Glutamatergic neuron (in vitro differentiated cells): ENCODE results near the gene CFAP100. TPM values are rescaled to one million over a fixed set of nuclear protein-coding genes. Genes with fewer than 3 reads are reported as not detected.
A peak's percentile ranks its signal among the peaks of the same experiment; 100 is the strongest.

Experiments
- DNase-seq: peaks from one replicate; pipeline ENCODE4 v3.0.0; 2022
- H3K27ac Mint-ChIP-seq: one replicate; pipeline ENCODE4 v1.8.0; 2020; ENCODE audit warnings: mild to moderate bottlenecking, mixed read lengths, inconsistent platforms; ENCODE audit not compliant: unreplicated experiment
- H3K27me3 Mint-ChIP-seq: one replicate; pipeline ENCODE4 v1.8.0; 2020; ENCODE audit warnings: mild to moderate bottlenecking, moderate library complexity, mixed read lengths, inconsistent platforms; ENCODE audit not compliant: unreplicated experiment
- H3K36me3 Mint-ChIP-seq: one replicate; pipeline ENCODE4 v1.8.0; 2020; ENCODE audit warnings: mild to moderate bottlenecking, mixed read lengths, inconsistent platforms; ENCODE audit not compliant: unreplicated experiment
- H3K4me1 Mint-ChIP-seq: one replicate; pipeline ENCODE4 v1.8.0; 2020; ENCODE audit warnings: mild to moderate bottlenecking, low read depth, mixed read lengths, inconsistent platforms; ENCODE audit not compliant: unreplicated experiment
- H3K4me3 Mint-ChIP-seq: one replicate; pipeline ENCODE4 v1.8.0; 2020; ENCODE audit warnings: mild to moderate bottlenecking, mixed read lengths, inconsistent platforms; ENCODE audit not compliant: unreplicated experiment
- H3K9me3 Mint-ChIP-seq: one replicate; pipeline ENCODE4 v1.8.0; 2020; ENCODE audit warnings: mild to moderate bottlenecking, moderate library complexity, mixed read lengths, inconsistent platforms; ENCODE audit not compliant: unreplicated experiment
- total RNA-seq: library from RNA; stranded (reverse); fragmentation: NEBNext Ultra II Directional; extraction: Animal tissue kit (Norgen Biotek cat#: 25700); gene quantifications from one replicate; pipeline ENCODE4 v1.2.1, GENCODE V29; 2021; ENCODE audit not compliant: unreplicated experiment
- TF ChIP-seq, protein P1 (sequence below): fragments of 200-600 bp; sonication (generic); IDR thresholded peaks from one replicate; pipeline ENCODE4 v1.5.0; 2021; ENCODE audit not compliant: partially characterized antibody, unreplicated experiment

Gene CFAP100
- total RNA-seq, 1 donor from 2014 or later, result not detected

DNA sequence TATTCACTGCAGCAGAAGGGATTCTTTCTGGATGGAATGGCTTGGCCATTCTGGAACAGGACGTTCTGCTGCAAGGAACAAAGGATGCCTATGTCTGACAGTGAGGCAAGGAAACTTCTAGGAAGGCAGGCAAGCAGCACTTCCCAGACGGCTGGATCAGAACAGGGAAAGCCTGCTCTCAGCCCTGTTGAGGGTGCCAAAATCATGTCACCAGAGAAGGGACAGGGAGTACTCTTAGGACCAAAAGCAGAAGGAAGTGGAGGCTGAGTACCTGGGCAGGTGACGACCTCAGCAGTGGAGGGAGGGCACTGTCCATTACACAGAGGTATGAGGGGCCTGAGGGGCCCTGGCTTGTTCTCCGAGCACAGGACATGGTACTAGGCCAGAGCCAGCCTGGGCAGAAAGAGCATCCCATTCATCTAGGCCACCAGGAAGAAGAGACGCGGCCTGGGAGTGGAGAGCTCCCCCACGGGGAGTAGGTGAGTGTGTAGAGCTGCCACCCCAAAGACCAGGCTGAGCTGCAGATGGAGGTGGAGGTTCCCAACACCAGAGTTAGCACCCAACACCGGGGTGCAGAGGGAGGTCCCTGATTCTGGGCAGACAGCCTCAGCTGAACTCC, 47.1 kb upstream of the CFAP100 start:
- TF ChIP-seq, protein P1, sequence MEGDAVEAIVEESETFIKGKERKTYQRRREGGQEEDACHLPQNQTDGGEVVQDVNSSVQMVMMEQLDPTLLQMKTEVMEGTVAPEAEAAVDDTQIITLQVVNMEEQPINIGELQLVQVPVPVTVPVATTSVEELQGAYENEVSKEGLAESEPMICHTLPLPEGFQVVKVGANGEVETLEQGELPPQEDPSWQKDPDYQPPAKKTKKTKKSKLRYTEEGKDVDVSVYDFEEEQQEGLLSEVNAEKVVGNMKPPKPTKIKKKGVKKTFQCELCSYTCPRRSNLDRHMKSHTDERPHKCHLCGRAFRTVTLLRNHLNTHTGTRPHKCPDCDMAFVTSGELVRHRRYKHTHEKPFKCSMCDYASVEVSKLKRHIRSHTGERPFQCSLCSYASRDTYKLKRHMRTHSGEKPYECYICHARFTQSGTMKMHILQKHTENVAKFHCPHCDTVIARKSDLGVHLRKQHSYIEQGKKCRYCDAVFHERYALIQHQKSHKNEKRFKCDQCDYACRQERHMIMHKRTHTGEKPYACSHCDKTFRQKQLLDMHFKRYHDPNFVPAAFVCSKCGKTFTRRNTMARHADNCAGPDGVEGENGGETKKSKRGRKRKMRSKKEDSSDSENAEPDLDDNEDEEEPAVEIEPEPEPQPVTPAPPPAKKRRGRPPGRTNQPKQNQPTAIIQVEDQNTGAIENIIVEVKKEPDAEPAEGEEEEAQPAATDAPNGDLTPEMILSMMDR, result no peak
- Mint-ChIP-seq H3K4me1 (peaks cover 6% of the 10 kb centered on the region), H3K27ac (no peak overlapping the region), H3K27me3 (peaks cover 3% of the 10 kb centered on the region), H3K4me3 (no peak overlapping the region), H3K9me3 (peaks cover 3% of the 10 kb centered on the region), H3K36me3 (no peaks in the 10 kb centered on the region)
- peak; percentile 5 for DNase-seq

DNA sequence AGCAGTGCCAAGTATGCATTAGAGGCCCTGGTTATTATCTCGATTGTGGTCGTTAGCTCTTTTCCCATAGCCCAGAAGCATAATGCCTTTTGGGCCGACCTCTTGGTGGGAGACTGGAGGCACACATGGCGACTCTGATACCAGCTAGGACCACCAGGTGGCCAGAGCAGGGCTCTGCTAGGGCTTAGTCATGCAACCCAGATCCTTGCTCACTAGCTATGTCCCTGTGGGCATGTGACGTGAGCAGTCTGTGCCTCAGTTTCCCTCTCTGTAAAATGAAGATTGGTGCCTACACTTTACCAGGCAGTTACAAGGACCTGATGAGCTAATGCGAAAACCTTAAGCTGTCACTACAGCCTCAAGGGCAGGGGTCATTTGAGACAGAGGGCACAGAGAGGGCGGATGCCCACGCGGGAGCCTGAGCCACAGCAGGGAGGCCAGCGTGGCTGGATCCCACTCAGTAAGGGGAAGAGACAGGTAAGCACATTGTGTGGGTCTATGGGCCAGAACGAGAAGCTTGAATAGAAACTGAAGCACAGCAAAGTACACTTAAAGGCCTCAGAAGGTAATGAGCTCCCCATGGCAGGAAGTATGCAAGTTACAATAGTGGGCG, 46.3 kb upstream of the CFAP100 start:
- Mint-ChIP-seq H3K9me3 (peaks cover 3% of the 10 kb centered on the region), H3K27ac (no peak overlapping the region), H3K4me1 (peaks cover 6% of the 10 kb centered on the region), H3K36me3 (no peaks in the 10 kb centered on the region), H3K4me3 (no peak overlapping the region), H3K27me3 (peaks cover 3% of the 10 kb centered on the region)
- DNase-seq, result peak; percentile 37
- TF ChIP-seq, protein P1, result peak; percentile 47

DNA sequence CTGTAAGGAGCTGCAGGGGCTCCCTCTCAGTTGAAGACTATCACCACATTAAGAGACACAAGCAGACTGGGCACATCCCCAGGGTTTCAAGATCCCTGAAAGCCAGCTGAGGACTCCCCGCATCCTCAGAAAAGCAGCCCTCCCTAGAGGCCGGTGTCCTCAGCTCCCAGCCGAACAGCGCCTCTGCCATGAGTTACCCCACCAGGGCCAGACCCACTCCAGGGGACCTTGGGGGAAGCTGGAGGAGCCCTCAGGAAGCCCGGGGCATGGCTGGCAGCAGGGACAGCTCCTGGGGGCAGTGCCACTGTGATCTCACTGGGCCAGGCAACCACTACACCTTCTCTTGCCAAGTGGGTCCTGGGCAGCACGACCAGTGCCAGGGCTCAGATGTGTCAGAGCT, 45.6 kb upstream of the CFAP100 start:
- H3K27me3 Mint-ChIP-seq, result peaks cover 3% of the 10 kb centered on the region
- peak; percentile 19 for DNase-seq
- no peak overlapping the region for H3K27ac Mint-ChIP-seq
- H3K9me3 Mint-ChIP-seq, result peaks cover 3% of the 10 kb centered on the region
- TF ChIP-seq, protein P1, result no peak
- H3K36me3 Mint-ChIP-seq, result no peaks in the 10 kb centered on the region
- H3K4me1 Mint-ChIP-seq, result peaks cover 6% of the 10 kb centered on the region
- no peak overlapping the region for H3K4me3 Mint-ChIP-seq

DNA sequence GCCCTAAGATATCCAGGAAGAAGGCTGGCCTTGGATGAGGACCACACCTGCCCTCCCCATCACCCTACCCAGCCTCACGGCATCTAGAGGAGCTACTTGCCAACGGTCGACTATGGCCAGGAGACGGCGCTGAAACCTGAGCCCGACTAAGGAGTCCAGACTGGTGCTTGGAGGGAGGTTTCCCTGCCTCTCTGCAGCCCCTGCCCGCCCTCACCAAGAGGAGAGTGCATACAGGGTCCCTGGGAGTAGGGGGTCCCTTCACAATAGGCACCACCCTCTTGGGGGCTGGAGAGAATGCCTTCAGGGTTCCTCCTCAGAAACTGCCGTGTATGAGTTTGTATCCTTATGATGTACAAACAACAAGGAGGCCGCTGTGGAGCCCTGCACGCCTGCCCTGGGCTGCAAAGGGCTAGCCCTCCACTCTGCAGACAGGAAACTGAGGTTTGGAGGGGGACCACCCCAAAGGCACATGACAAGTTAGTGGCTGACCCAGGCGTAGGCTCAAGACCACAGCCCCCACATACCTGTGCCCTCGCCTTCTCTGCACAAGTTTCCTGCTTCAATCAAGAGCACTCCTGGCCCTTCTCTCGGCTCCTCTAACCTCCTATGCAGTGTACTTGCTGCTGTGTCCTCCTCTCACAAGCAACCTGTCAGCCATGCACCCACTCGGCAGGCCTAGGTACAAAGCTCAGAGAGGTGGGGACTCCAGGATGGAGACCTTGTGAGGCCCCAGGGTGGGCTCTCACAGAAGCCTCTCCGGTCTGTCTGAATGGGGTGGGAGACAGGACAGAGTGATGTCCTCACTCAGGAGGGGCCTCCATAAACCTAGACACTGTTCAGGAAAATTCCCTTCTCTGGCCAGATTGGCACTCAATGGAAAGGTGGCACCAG, 44.9 kb upstream of the CFAP100 start:
- peak; percentile 14 for DNase-seq

More for the DNA sequence above, 44.9 kb upstream of the CFAP100 start:
- Mint-ChIP-seq H3K4me1 (peaks cover 6% of the 10 kb centered on the region), H3K4me3 (no peak overlapping the region), H3K9me3 (peaks cover 3% of the 10 kb centered on the region), H3K36me3 (no peaks in the 10 kb centered on the region), H3K27ac (peak overlapping the region; percentile 17), H3K27me3 (peaks cover 3% of the 10 kb centered on the region)
- TF ChIP-seq, protein P1, result no peak
